Kidney tubule cell (primary cell): ENCODE measurements around the gene PLCD1.
"Not testable (repeated sequence)": the region's sequence is repeated elsewhere in the genome, so short reads cannot be mapped to it uniquely, and the experiment has no call there.

ENCODE experiments used
- DNase-seq: peaks from one replicate; pipeline ENCODE4 v3.0.0-alpha.2; 2018; ENCODE audit warnings: low spot score

Gene PLCD1

GRCh38 chr3:38036906-38037305, 7.5 kb upstream of the PLCD1 start:
- DNase-seq = no peak

GRCh38 chr3:38036286-38036685, 6.8 kb upstream of the PLCD1 start:
- DNase-seq = no peak

GRCh38 chr3:38034335-38034734, 4.9 kb upstream of the PLCD1 start:
- DNase-seq = not testable (repeated sequence)

- DNase-seq = not testable (repeated sequence)
These were observed 4.1 kb upstream of the PLCD1 start for GRCh38 chr3:38033586-38033985.

GRCh38 chr3:38032328-38032865, 3.0 kb upstream of the PLCD1 start:
- DNase-seq = no peak

- peak; percentile 87 for DNase-seq
These were observed 1.9 kb upstream of the PLCD1 start for GRCh38 chr3:38031022-38031994.

- DNase-seq = no peak
These were observed 932 bp upstream of the PLCD1 start for GRCh38 chr3:38030126-38031021.

GRCh38 chr3:38028621-38029361, 651 bp downstream of the PLCD1 start:
- DNase-seq = no peak

- DNase-seq = no peak
These were observed 1.7 kb downstream of the PLCD1 start for GRCh38 chr3:38027466-38028465.

- no peak for DNase-seq
These were observed 2.6 kb downstream of the PLCD1 start for GRCh38 chr3:38026856-38027255.

GRCh38 chr3:38022896-38023709, 6.3 kb downstream of the PLCD1 start:
- no peak for DNase-seq

GRCh38 chr3:38022301-38022700, 7.1 kb downstream of the PLCD1 start:
- no peak for DNase-seq

- DNase-seq = no peak
These were observed 8.2 kb downstream of the PLCD1 start for GRCh38 chr3:38021196-38021595.

- no peak for DNase-seq
These were observed 9.1 kb downstream of the PLCD1 start for GRCh38 chr3:38020342-38020726.

- DNase-seq = no peak
These were observed 9.6 kb downstream of the PLCD1 start for GRCh38 chr3:38019658-38020341.

GRCh38 chr3:38018296-38019266, 10.9 kb downstream of the PLCD1 start:
- no peak for DNase-seq

GRCh38 chr3:38017445-38018295, 11.8 kb downstream of the PLCD1 start:
- DNase-seq = no peak
